Measurements from ENCODE around the gene RHOBTB3. TPM values are rescaled to one million over a fixed set of nuclear protein-coding genes. Genes with fewer than 3 reads are reported as not detected.

Gene RHOBTB3
- total RNA-seq, 1 experiment from 2014 or later = 6.8 TPM

DNA sequence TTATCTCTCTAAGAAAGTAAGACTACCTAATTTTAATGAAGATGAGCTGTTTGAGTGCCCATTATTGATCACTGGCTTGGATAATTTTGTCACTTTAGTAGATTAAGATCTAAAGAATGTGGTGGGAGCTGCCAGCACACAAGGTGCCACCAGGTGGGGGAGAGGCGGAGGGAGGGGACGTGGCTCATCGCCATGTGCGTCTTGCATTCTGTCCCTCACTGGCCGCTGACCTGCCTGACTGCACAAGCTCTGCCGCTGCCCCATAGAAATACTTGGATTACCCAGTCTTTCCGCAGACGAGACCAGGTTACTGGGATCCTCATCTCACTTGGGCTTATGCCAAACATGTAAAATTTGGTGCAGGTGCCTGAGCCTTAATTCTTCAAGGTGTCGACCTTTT lies 37.6 kb downstream of the RHOBTB3 start:
- Histone ChIP-seq H3K27ac (ENCODE audit: insufficient read length, low read depth, low read length) (no peak overlapping the region), H2AFZ (ENCODE audit: low read length) (no peak overlapping the region), H3K18ac (ENCODE audit: insufficient read length, low read depth, low read length) (no peak overlapping the region), H4K91ac (ENCODE audit: insufficient read length, low read depth, low read length) (no peak overlapping the region), H2BK20ac (ENCODE audit: low read depth, low read length, poor library complexity, severe bottlenecking) (no peak overlapping the region), H2BK120ac (ENCODE audit: low read depth, low read length, poor library complexity, severe bottlenecking) (no peak overlapping the region), H3K4me2 (ENCODE audit: insufficient read depth, insufficient read length, low read length) (no peak overlapping the region), H3K23me2 (ENCODE audit: insufficient read length, low read depth, low read length, poor library complexity, severe bottlenecking) (no peaks in the 10 kb centered on the region), H4K20me1 (ENCODE audit: control insufficient read depth, insufficient read depth, insufficient read length) (no peaks in the 10 kb centered on the region), H3K4ac (ENCODE audit: low read depth, low read length) (no peak overlapping the region), H3K56ac (ENCODE audit: insufficient read length, low read depth, low read length) (no peak overlapping the region), H3K79me2 (ENCODE audit: insufficient read depth, low read length) (no peaks in the 10 kb centered on the region), H2BK12ac (ENCODE audit: insufficient read length, low read depth, low read length) (no peak overlapping the region), H4K8ac (replicated peaks; ENCODE audit: insufficient read length, low read depth, low read length) (no peak overlapping the region), H3K9ac (ENCODE audit: extremely low read depth, insufficient read length, low read length) (no peak overlapping the region), H3K79me1 (ENCODE audit: insufficient read depth, low read depth, low read length, poor library complexity, severe bottlenecking) (no peaks in the 10 kb centered on the region), H2BK5ac (ENCODE audit: insufficient read length, low read length) (no peak overlapping the region), H3T11ph (ENCODE audit: low read length) (no peak overlapping the region), H4K5ac (ENCODE audit: insufficient read length, low read depth, low read length) (no peak overlapping the region), H3K9me3 (ENCODE audit: control insufficient read depth, low read depth, low read length) (no peaks in the 10 kb centered on the region), H3K14ac (ENCODE audit: insufficient read depth, low read length) (no peak overlapping the region), H3K4me1 (ENCODE audit: insufficient read depth, low read length) (no peaks in the 10 kb centered on the region), H2BK15ac (ENCODE audit: low read depth, low read length) (no peak overlapping the region), H3K23ac (ENCODE audit: insufficient read length, low read depth, low read length) (no peak overlapping the region), H2AK5ac (ENCODE audit: insufficient read length, low read length) (no peak overlapping the region), H3K27me3 (ENCODE audit: insufficient read depth, low read length) (no peaks in the 10 kb centered on the region)
- TF ChIP-seq CTCF (conservative IDR thresholded peaks at IDR 0.05) = no peak
- Mint-ChIP-seq H3K27ac (no peak overlapping the region), H3K4me3 (no peak overlapping the region), H3K4me1 (no peaks in the 10 kb centered on the region), H3K9me3 (no peaks in the 10 kb centered on the region), H3K36me3 (ENCODE audit: insufficient read depth in 1 of 3, low read depth in 3 of 3) (no peaks in the 10 kb centered on the region), H3K27me3 (ENCODE audit: low read depth) (no peaks in the 10 kb centered on the region)
- DNase-seq = no peak
- WGBS (ENCODE audit: extremely low coverage, insufficient read length, low lambda C conversion rate) = no CpG with 5 or more reads among the region's 9 CpGs
